ENCODE results near the gene EXT2.
A peak's percentile ranks its signal among the peaks of the same experiment; 100 is the strongest.

EXT2 gene

DNA sequence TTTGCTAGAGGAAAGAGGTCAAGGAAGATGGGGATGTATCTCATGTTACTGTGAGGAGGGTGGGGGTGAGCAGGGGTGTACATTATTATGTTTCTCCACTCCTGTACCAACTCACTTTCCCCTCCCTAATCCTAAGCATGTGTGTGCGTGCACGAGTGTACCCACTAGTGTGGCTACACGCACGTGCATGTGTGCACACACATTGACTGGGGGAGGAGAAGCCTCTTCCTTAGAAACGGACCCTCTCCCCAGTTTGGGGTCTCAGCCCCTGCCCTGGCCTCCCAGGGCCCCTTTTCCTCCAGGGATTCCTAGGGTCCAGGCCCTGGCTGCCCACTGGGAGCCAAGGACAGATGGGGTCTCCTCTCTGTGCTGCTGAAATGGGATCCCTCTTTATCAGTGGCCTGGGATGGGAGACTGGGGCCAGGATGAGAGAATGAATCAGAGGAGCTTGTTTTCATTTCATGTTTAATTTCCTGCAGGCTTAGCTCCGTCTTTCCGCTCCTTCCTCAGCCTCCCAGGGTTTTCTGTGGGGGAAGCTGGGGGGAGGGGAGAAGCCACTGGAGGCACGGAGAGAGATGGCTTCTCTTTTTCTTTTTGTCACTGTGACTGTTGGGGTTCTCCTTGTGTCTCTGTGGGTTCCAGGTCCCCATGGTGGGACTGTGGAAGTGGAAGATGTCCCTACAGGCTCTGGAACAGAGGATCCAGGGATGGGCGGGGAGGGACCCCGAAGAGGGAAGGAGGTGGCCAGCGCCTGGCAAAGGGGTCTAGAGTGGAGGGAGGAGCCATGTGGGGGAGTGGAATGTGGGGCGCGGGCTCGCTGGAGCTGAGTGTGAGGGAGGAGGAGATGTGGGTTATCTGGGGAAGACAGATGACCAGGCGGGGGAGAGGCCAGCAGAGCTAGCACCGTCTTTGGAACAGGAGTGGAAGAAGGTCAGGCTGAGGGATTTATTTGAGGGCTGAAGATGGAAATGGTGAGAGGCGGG is 174.2 kb downstream of the EXT2 start:
- DNase-seq = no peak

DNA sequence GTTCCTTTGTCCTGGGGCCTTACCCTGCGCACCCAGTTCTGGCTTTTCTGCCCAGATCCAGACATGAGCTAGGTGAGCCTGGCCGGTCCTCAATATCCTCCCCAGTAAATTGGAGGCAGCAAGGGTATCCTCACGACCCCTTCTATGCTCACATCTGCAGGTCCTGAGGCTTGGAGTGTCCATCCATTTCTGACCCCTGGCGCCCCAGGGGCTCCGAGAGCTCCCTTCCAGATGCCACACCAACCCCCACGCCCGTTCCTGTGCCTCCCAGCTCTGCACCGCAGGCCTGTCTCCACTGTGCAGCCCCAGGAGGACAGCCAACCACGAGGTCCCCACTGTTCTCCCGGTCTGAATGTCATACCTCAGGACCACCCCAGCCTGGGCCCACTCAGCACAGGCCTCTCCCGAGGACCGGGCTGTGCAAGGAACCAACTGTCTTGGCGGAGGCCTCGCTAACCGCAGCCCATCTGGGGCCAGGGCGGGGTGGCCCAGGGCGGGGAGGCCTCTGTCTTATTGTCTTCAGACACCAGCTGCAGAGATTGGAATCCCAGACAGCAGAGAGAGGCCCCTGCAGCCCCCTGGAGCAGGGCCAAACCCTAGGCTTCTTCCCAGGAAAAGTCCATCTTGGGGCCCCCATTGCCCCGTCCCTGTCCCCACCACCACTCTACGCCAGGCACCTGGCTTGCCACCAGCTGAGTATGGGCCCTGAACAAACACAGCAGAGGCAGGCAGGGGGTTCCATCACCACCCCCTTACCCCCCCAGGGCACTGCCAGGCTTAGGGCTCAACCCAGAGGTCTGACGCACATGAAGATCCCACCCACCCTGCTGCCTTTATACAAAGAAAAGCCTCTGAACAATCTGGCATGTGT is 175.2 kb downstream of the EXT2 start:
- no peak for DNase-seq

GRCh38 chr11:44271286-44271685 is 175.8 kb downstream of the EXT2 start:
- DNase-seq = no peak

DNA sequence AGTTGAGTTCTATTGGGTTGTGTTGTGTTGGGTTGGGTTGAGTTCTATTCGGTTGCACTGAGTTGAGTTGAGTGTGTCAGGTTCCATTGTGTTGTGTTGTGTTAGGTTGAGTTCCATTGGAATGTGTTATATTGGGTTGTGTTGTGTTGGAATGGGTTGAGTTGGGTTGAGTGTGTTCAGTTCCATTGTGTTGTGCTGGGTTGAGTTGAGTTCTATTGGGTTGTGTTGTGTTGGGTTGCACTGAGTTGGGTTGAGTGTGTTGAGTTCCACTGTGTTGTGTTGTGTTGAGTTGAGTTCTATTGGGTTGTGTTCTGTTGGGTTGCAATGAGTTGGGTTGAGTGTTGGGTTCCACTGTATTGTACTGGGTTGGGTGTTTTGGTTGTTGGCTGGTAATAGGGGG is 178.9 kb downstream of the EXT2 start:
- DNase-seq = no peak

- DNase-seq = no peak
Measured at GRCh38 chr11:44275241-44275640, 179.8 kb downstream of the EXT2 start.

GRCh38 chr11:44275961-44276550 is 180.6 kb downstream of the EXT2 start:
- no peak for DNase-seq

DNA sequence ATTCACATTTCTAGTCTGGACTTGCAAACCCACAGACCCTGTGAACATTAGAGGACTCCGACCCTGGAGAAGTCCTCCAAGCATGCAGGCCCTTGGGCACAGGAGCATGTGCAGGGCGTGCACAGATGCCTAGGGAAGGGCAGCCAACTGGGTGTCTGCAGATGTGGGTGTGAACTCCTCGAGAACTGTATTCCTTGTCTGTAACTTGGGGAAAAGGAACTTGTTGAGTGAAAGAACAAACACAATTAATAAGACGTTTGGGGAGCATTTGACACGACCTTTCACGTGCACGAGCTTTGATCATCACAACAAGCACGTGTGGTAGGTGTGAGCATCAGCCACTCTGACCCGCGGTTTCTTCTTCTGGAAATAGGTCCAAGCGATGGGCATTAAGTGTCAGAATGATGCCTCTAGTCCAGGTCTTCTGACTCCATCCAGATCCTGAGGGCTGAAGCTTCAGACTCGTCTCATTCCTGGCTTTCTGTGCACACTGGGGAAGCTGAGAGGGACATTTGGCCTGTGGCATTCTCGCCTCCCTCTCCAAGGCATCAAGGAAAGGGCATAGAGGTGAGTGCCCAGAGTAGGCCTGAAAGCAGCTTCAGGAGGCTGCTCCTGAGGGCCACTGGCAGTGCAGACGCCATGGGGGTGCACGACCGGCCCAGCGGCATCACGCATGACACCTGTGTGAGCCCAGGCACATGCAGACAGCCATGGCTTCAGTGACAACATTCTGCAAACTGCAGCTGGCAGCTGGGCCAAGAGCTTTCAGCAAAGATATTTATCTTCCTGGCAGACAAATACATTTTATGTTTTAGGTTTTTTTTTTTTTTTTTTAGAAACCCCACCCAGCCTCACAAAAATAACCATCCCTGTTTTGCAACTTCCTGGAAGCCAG is 182.0 kb downstream of the EXT2 start:
- DNase-seq = no peak

DNA sequence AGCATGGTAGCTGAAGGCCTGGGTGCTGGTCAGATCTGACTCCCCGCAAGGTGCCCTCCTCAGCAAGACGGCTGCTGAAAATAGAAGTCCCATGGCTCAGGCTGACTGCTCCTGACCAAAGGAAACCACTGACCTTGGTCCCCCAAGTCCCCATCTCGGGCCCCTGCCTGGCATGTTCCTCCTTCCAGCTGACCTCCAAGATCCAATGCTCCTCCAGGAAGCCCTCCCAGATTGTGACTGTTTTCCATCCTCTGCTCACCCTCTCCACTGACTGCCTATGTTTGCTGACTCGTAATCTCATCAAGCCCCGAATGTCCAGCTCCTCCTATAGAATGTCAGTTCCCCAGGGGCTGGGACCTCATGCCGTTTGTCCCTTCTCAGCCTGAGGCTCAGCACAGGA is 184.0 kb downstream of the EXT2 start:
- no peak for DNase-seq

DNA sequence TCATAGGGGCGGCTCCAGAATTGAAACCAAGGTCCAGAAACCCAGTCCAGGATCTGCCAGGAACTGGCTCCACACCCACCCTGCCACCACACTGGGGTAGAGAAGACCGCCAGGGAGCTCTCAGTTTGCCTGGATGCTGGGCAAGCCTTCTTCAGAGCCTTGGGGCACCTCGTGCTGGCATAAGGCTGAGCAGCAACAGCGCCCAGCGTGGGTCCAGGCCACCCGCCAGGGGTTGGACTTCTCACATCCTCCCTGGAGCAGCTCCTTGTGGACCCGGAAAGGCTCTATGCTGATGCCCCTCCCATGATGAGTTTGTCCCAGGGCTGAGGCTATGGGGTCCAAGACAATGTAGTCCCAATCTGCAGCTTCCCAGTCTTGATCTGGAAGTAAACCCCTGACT is 184.8 kb downstream of the EXT2 start:
- no peak for DNase-seq

DNA sequence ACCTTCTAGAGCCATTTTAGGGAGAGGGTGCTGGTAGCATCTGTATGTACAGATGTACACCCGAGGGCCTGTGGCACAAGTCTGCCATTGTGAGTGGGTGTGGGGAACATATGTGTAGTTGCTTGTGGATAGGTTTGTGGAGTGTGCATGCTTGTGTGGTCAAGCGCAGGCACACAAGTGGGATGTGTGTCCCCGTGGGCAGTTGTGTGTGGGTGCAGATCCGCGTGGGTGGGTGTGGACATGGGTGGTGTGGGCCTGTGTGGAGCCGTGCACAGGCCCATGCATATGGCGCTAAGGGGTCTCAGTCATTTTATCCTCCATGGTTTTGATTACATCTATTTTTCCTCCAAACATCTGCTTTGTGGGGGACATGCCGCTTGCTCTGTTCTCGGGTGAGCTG is 185.7 kb downstream of the EXT2 start:
- DNase-seq = no peak

DNA sequence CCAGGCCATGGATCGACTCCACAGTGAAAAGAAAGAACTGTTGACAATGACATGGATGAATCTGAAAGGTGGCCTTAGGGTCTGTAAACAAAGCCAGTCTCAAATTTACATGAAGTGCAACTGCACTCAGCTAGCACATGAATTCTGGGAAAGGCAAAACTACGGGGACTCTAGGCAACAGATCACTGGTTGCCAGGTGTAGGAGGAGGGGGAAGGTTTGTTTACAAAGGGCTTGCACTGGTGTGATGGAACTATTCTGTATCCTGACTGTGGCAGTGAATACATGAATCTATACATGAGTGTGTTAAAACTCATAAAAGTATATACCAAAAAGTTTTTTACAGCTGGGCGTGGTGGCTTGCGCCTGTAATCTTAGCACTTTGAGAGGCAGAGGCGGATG is 187.1 kb downstream of the EXT2 start:
- DNase-seq = peak in 1 of 3 experiments; percentile 52

DNA sequence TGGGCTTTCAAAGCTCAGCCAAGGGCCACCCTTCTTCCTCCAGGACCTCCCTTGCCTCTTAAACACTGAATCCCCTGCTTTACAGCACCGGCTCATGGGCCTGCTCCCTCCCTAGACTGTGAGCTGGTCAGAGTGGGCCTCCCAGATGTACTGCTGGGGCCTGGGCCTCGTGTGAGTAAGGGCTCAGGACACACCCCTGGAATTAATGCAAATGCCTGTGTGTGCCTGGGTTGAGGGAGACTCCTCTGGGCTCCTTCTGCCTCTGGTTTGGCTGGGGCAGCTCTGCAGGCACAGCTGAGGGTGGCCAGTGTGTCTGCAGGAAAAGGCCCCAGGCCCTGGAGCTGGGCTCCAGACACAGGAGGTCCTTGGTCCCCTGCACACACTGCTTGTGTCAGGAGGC is 190.3 kb downstream of the EXT2 start:
- no peak for DNase-seq

DNA sequence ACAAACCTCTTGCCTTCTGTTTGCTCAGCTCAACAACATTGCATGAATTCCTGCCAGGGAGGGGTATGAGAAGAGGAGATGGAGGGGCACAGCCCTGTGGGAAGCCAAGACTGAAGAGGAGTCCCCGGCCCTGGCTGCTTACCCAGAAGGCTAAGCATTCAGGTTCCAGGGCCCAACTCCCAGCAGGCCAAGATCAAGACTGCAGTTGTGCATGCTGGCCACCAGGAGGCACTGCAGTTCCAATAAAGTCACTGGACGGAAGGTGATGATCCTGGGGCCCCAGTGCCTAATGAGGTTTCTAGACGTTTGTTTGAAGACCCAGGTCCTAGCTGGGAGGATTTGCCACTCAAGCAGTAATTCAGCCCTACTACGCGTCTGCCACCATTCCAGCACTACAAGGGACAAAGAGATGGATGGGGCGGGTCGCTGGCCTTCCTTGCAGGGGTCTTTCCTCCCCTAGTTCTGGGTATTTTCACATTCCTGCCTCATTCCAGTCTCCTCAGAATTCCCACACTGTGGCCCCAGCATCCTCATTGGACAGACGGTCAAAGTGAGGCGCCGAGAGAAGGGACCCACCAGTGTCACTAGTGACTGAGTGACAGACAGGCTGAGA is 190.9 kb downstream of the EXT2 start:
- DNase-seq = peak; percentile 35 to 72 (median 51)

DNA sequence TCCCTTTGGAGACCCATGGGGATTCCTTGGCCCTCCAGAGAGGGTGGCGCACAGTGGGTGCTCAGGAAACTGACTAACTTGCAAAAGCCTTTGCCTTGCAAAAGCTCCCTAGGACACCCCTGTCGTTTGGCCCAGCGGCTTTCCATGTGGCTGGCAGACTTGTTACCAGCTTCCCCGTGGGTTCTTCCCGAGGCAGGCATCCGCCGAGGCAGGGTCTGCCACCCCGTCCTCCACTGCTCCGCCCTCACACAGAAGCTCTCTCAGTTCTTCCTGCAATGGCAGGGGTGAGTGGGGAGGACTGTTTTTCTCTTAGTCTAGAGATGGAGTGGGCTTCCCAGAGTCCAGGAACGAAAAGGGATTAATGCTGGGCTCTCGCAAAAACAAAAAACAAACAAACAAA is 191.4 kb downstream of the EXT2 start:
- DNase-seq = no peak

GRCh38 chr11:44288133-44288526 is 192.7 kb downstream of the EXT2 start:
- no peak for DNase-seq

- DNase-seq = no peak
Measured at GRCh38 chr11:44290208-44290607, 194.7 kb downstream of the EXT2 start.
